A549 (cell line): ENCODE measurements around the gene PPP1R1C.

Experiments
- EP300 ChIP-seq, 2 experiments: fragments of >200 bp; sonication (Bioruptor Twin); formaldehyde crosslinking; IDR thresholded peaks; 2 replicates in 1 of 2; 3 replicates in 1 of 2; pipeline ENCODE4 v1.6.1; 2016 to 2017
- ZFP36 ChIP-seq: fragments of 450-650 bp; IDR thresholded peaks from 2 replicates; pipeline ENCODE4 v1.6.1; 2014; ENCODE audit warnings: borderline replicate concordance; ENCODE audit not compliant: partially characterized antibody

DNA sequence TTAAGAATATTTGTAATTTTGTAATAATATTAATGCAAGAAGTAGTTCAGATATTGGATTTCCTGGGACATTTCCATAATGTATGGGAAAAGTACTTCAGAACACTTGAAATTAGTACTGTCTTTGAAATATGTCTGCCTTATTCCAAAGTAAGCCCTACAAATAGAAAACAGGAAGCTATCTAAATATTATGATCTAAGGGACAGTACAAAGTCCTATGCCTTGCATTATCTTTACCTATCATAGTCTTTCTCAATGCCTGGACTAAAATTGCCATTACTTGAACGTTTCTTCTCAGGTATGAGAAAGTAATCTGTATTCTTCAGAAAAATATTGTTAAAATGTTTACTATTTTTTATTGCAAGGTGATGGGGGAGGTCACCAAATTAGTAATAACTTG lies 113.0 kb downstream of the PPP1R1C start:
- TF ChIP-seq EP300 (IDR thresholded peaks at IDR 0.05) (no peak), ZFP36 (no peak)
